AG08395 (cell line): ENCODE data around the gene PCDHGA7.
"Not testable (repeated sequence)": the region's sequence is repeated elsewhere in the genome, so short reads cannot be mapped to it uniquely, and the experiment has no call there.

Experiments
- DNase-seq: peaks from one replicate; pipeline ENCODE4 v3.0.0; 2012; ENCODE audit warnings: mixed read lengths, low spot score

The PCDHGA7 gene

GRCh38 chr5:141382469-141383294 lies at the start of gene PCDHGA7:
PCDHGA7 (plus strand) TSS chr5:141382742; CDS start chr5:141382900, 158 bp downstream.
- peak; percentile 42 for DNase-seq

- DNase-seq: peak; percentile 54
Observed at GRCh38 chr5:141338538-141339306, 43.8 kb upstream of the PCDHGA7 start, which contains the start of gene PCDHGA2. PCDHGA2 (plus strand) TSS chr5:141338760.

GRCh38 chr5:141340781-141341354 lies 41.7 kb upstream of the PCDHGA7 start:
- DNase-seq: not testable (repeated sequence)

GRCh38 chr5:141342773-141343172 lies 39.8 kb upstream of the PCDHGA7 start:
- DNase-seq: no peak

DNA sequence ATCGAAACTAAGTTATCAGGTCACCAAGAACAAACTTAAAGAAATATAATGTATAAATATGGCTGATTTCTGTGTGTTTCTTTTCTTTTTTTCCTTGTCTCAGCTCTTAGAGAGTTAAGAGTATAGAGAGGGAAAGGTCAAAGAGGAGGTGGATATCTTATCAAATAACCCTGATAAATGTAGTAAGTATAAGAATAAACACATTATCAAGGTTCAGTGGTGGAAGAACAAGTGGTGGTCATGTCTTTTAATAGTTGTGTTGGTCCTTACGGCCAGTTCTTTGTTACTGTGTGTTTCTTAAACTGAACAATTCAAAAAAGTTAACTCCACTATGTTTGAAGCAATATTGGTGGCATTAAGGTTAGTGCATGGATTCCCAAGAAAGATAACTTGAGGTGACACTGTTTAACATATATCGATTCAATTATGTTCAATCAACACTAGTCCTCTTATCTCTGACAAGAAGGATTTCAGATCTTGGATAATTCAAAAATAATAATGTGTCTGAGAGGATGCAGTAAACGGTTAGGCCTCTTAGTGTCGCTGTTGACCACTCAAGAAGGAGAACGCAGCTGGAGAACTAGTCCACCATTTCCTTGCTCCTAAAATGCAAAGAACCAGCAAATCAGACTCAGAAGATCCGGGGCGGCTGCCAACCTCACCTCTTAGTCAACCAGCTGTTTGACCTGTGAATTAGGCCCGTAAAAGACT lies 39.1 kb upstream of the PCDHGA7 start, which contains the start of gene PCDHGA3:
TSS of gene PCDHGA3 (plus strand) at position 588 of the 711 bp plus-strand sequence. CDS start 205 bp downstream, outside the sequence.
- DNase-seq: no peak

DNA sequence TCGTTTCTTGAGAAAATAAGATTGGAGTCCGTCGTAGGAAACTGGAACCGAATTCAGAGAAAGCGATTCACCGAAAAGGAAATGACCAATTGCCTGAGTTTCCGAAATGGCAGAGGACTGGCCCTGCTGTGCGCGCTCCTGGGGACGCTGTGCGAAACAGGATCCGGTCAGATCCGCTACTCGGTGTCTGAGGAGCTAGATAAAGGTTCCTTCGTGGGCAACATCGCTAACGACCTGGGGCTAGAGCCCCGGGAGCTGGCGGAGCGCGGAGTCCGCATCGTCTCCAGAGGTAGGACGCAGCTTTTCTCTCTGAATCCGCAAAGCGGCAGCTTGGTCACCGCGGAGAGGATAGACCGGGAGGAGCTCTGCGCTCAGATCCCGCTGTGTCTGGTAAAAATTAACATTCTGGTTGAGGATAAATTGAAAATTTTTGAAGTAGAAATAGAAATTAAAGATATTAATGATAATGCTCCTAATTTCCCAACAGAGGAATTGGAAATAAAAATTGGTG lies 38.5 kb upstream of the PCDHGA7 start:
- DNase-seq: no peak

DNA sequence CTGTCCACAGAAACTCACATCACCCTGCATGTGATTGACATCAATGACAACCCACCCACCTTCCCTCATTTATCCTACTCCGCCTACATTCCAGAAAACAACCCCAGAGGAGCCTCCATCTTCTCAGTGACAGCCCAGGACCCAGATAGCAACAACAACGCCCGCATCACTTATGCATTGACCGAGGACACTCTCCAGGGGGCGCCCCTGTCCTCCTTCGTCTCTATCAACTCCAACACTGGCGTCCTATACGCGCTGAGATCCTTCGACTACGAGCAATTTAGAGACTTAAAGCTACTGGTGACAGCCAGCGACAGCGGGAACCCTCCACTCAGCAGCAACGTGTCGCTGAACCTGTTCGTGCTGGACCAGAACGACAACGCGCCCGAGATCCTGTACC lies 37.2 kb upstream of the PCDHGA7 start:
- no peak for DNase-seq

DNA sequence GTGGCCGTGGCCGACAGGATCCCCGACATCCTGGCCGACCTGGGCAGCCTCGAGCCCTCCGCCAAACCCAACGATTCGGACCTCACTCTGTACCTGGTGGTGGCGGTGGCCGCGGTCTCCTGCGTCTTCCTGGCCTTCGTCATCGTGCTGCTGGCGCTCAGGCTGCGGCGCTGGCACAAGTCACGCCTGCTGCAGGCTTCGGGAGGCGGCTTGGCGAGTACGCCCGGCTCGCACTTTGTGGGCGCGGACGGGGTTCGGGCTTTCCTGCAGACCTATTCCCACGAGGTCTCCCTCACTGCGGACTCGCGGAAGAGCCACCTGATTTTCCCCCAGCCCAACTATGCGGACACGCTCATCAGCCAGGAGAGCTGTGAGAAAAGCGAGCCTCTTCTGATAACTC lies 36.5 kb upstream of the PCDHGA7 start:
- not testable (repeated sequence) for DNase-seq

DNA sequence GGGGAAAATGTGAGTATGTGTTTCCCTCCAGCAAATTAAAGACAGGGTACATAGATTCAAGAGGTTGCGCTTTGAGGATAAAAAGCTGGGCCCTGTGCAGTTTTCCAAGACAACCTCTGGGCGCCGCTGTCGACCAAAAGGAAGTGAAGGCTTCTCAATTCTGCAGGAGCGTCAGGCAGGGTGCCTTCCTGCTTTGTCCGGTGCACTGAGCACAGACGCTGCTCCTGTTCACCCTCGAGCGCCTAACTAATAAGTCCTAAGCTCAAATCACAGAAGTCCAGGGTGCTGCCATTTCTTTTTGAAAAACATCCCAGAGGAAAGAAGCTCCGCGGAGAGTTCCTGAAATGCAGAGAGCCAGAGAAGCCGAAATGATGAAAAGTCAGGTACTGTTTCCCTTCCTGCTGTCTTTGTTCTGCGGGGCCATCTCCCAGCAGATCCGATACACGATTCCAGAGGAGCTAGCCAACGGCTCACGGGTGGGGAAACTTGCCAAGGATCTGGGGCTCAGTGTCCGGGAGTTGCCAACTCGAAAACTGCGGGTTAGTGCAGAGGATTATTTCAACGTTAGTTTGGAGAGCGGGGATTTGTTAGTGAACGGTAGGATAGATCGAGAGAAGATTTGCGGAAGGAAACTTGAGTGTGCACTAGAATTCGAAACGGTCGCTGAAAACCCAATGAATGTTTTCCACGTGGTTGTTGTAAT lies 32.5 kb upstream of the PCDHGA7 start, which contains the start of gene PCDHGB1:
TSS of gene PCDHGB1 (plus strand) at position 183 of the 703 bp plus-strand sequence. CDS start at position 345, 162 bp downstream.
- peak; percentile 66 for DNase-seq

DNA sequence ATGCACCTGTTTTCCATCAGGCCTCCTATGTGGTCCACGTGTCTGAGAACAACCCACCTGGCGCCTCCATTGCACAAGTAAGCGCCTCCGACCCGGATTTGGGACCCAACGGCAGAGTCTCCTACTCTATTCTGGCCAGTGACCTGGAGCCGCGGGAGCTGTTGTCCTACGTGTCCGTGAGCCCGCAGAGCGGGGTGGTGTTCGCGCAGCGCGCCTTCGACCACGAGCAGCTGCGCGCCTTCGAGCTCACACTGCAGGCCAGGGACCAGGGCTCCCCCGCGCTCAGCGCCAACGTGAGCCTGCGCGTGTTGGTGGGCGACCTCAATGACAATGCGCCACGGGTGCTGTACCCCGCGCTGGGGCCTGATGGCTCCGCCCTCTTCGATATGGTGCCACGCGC lies 31.0 kb upstream of the PCDHGA7 start:
- no peak for DNase-seq

DNA sequence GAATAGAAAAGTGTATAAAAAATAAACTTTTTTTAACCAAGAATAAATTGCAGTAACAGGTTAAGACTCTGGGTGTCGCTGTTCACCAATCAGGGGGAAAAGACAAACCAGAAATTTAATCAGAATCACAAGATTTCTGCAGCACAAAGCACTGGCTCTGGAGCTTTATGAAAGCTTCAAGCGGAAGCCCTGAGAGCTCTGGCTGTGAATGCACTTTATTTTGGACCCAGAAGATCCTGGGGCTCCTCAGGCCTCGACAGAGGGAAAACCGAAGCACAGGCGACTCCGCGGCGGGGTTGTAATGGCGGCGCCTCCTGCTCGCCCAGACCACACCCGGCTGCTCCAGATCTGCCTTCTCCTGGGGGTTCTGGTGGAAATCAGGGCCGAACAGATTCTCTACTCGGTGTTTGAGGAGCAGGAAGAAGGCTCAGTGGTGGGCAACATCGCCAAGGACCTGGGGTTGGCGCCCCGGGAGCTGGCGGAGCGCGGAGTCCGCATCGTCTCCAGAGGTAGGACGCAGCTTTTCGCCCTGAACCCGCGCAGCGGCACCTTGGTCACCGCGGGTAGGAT lies 27.6 kb upstream of the PCDHGA7 start, which contains the start of gene PCDHGA4:
TSS of gene PCDHGA4 (plus strand) at position 122 of the 570 bp plus-strand sequence. CDS start at position 209, 87 bp downstream.
- no peak for DNase-seq

DNA sequence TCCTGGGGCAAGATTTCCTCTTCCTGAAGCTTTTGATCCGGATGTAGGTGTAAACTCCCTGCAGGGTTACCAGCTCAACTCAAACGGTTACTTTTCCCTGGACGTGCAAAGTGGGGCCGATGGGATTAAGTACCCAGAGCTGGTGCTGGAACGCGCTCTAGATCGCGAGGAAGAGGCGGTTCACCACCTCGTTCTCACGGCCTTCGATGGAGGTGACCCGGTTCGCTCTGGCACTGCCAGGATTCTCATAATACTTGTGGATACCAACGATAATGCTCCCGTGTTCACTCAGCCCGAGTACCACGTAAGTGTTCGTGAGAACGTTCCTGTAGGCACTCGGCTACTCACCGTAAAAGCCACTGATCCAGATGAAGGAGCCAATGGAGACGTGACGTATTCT lies 26.9 kb upstream of the PCDHGA7 start:
- DNase-seq: no peak

- DNase-seq: no peak
Observed at GRCh38 chr5:141356133-141356532, 26.4 kb upstream of the PCDHGA7 start.

GRCh38 chr5:141356950-141357349 lies 25.6 kb upstream of the PCDHGA7 start:
- DNase-seq: no peak

GRCh38 chr5:141359790-141360426 lies 22.6 kb upstream of the PCDHGA7 start, which contains the start of gene PCDHGB2:
PCDHGB2 (plus strand) TSS chr5:141359994; CDS start chr5:141360136, 142 bp downstream.
- DNase-seq: peak; percentile 58

DNA sequence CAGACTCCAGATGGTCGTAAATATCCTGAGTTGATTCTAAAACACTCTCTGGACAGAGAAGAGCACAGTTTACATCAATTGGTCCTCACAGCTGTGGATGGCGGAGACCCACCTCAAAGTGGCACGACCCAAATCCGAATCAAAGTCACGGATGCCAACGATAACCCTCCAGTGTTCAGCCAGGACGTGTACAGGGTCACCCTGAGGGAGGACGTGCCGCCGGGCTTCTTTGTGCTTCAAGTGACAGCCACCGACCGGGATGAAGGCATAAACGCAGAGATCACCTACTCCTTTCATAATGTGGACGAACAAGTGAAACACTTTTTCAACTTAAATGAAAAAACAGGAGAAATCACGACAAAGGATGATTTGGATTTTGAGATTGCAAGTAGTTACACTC lies 21.9 kb upstream of the PCDHGA7 start:
- DNase-seq: no peak

- DNase-seq: no peak
Observed at GRCh38 chr5:141362719-141363118, 19.8 kb upstream of the PCDHGA7 start.

DNA sequence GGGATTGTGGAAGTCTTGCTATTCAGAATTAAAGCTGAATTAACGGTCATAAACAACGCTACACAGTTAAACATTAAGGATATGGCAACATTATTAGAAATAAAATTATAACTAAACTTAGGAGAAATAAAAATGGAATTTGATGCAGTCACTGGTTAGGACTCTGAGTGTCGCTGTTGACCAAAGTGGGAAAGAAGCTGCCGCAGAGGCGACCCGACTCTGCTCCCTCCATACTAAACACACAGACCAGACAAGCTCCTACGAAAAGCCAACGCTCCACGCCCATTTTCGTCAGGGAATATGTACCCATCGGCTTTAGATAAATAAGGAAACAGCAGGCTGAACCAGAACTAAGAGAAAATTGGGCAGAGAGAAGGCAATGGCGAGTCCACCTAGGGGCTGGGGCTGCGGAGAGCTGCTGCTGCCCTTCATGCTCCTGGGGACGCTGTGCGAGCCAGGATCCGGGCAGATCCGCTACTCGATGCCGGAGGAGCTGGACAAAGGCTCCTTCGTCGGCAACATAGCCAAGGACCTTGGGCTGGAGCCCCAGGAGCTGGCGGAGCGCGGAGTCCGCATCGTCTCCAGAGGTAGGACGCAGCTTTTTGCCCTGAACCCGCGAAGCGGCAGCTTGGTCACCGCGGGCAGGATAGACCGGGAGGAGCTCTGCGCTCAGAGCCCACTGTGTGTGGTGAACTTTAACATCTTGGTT lies 18.4 kb upstream of the PCDHGA7 start, which contains the start of gene PCDHGA5:
TSS of gene PCDHGA5 (plus strand) at position 211 of the 709 bp plus-strand sequence. CDS start at position 380, 169 bp downstream.
- peak; percentile 44 for DNase-seq
